A549 treated with RU486 at 1 μM for 4 hours (cell line): Measurements from ENCODE around the gene PIAS2. TPM values are rescaled to one million over a fixed set of nuclear protein-coding genes. Genes with fewer than 3 reads are reported as not detected.

Experiments
- total RNA-seq: library from RNA; stranded (reverse); fragments of 200-300 nt; extraction: Qiagen RNA extraction; gene quantifications from 5 replicates; pipeline ENCODE4 v1.2.3, GENCODE V29; 2022; ENCODE audit warnings: low read depth

PIAS2 gene, protein sequence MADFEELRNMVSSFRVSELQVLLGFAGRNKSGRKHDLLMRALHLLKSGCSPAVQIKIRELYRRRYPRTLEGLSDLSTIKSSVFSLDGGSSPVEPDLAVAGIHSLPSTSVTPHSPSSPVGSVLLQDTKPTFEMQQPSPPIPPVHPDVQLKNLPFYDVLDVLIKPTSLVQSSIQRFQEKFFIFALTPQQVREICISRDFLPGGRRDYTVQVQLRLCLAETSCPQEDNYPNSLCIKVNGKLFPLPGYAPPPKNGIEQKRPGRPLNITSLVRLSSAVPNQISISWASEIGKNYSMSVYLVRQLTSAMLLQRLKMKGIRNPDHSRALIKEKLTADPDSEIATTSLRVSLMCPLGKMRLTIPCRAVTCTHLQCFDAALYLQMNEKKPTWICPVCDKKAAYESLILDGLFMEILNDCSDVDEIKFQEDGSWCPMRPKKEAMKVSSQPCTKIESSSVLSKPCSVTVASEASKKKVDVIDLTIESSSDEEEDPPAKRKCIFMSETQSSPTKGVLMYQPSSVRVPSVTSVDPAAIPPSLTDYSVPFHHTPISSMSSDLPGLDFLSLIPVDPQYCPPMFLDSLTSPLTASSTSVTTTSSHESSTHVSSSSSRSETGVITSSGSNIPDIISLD
- 7.0 to 9.7 TPM (median 9.1 TPM) in 5 replicates for total RNA-seq

DNA sequence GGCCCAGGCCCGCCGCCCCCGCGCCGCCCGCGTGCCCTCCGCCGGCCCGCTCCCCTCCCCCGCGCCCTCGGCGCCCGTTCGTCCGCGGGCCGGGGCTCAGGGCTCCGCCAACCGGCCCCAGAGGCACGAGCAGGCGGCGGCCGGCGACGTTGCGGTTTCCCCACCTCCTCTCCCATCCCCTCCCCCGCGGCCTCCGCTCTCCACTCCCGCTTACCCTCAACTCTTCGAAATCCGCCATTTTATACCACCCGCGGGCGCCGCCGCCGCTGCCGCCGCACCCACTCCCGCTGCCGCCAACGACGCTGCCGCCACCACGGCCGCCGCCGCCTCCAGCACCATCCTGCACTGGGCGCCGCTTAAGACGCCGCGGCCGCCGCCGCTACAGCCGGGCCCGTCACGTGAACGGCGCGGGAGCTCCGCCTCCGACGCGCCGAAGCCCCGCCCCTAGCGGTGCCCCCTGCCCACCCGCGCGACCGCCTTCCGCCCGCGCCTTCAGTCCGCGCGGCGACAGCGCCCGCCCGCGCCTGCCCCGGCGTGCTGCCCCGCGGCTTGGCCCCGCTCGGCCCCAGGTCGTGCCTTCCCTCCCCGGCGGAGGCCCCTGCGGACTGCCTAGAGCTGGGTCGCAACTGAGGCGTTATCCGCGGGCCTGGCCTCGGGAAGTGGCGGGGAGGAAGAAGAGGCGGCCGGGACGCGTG lies at the start of gene PIAS2, which contains the start of gene KATNAL2:
TSS of gene PIAS2 (minus strand) at position 400 of the 695 bp plus-strand sequence. CDS start at position 238, 162 bp downstream.
TSS of gene KATNAL2 (plus strand) at position 495 of the 695 bp plus-strand sequence. CDS start 29,271 bp downstream, outside the sequence.

DNA sequence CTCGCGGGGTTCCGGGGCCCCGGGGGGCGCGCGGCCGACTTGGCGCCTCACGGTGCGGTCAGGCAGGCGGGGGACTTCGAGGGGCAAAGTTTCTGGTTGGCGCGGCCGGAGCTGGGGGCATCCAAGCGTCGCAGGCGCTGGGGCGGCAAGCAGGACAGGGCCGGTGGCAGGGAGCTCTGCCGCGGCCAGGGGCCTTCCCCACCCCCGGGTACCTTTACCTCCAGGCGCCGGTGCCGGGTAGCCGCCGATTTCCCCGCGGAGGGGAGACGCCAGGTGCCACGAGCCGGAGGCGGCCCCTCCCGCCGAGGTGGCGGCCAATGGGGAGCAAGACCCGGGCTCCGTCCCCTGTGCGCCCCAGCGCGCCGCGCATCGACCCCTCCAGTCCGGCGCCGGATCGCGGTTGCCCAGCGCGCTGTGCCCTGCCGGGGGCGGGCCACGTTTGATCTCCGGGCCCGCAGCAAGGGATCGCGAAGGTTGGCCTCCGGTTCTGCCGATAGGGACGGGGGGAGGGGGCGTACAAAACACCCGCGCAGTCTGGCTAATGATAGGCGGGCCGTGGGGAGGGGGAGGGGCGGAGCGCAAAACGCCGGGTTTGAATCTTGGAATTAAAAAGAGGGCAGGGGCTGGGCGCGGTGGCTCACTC lies 160.6 kb downstream of the PIAS2 start, which contains the start of gene ST8SIA5:
TSS of gene ST8SIA5 (minus strand) at position 495 of the 643 bp plus-strand sequence. CDS start 545 bp downstream, outside the sequence.

Other genes starting within 250 kb of the PIAS2 start
- 0.32 TPM in 1 of 5 replicates, not detected in the others for gene ST8SIA5, start 160.5 kb downstream of the PIAS2 start, total RNA-seq
- gene KATNAL2, start 95 bp upstream of the PIAS2 start, total RNA-seq: 1.3 to 2.5 TPM (median 2.1 TPM) in 5 replicates
- gene ELOA2, start 118.1 kb upstream of the PIAS2 start, total RNA-seq: not detected in 5 replicates
- 3.3 to 9.2 TPM (median 8.2 TPM) in 5 replicates for gene HDHD2, start 233.0 kb upstream of the PIAS2 start, total RNA-seq